ENCODE measurements around the gene MSX2.

MSX2 gene

GRCh38 chr5:174719793-174720611 lies 4.4 kb upstream of the MSX2 start:
- DNase-seq = no peak

- DNase-seq = no peak
Measured at GRCh38 chr5:174720612-174721529, 3.5 kb upstream of the MSX2 start.

- no peak for DNase-seq
Measured at GRCh38 chr5:174721530-174722432, 2.6 kb upstream of the MSX2 start.

- DNase-seq = no peak
Measured at GRCh38 chr5:174722500-174722899, 1.9 kb upstream of the MSX2 start.

- no peak for DNase-seq
Measured at GRCh38 chr5:174723315-174723978, 935 bp upstream of the MSX2 start.

- DNase-seq = no peak
Measured at GRCh38 chr5:174723979-174724483, 351 bp upstream of the MSX2 start.

- DNase-seq = no peak
Measured at GRCh38 chr5:174725261-174725990, 1.0 kb downstream of the MSX2 start.

GRCh38 chr5:174725991-174726601 lies 1.7 kb downstream of the MSX2 start:
- DNase-seq = no peak

- DNase-seq = no peak
Measured at GRCh38 chr5:174726916-174727793, 2.8 kb downstream of the MSX2 start.

- no peak for DNase-seq
Measured at GRCh38 chr5:174727794-174728680, 3.7 kb downstream of the MSX2 start.

- DNase-seq = no peak
Measured at GRCh38 chr5:174729075-174729680, 4.8 kb downstream of the MSX2 start.

GRCh38 chr5:174731214-174732035 lies 7.0 kb downstream of the MSX2 start:
- no peak for DNase-seq

- DNase-seq = no peak
Measured at GRCh38 chr5:174732036-174733020, 7.9 kb downstream of the MSX2 start.

- DNase-seq = no peak
Measured at GRCh38 chr5:174733091-174733690, 8.8 kb downstream of the MSX2 start.

GRCh38 chr5:174733836-174734235 lies 9.5 kb downstream of the MSX2 start:
- no peak for DNase-seq
